ENCODE results near the gene FYB1.

- TF ChIP-seq MAZ (IDR thresholded peaks at IDR 0.05; ENCODE audit: borderline replicate concordance, low read depth, low read length) (no peak), CTCF (conservative IDR thresholded peaks at IDR 0.05; ENCODE audit: low read depth, low read length) (no peak), SMC3 (IDR thresholded peaks at IDR 0.05; ENCODE audit: low read depth, low read length) (no peak), MAFK (IDR thresholded peaks at IDR 0.05; ENCODE audit: low read depth, low read length) (no peak), RFX5 (IDR thresholded peaks at IDR 0.05; ENCODE audit: low read depth, low read length) (no peak), CHD1 (IDR thresholded peaks at IDR 0.05; ENCODE audit: low read depth, low read length) (no peak), POLR2A (IDR thresholded peaks at IDR 0.05; ENCODE audit: low read depth, low read length) (no peak), RAD21 (IDR thresholded peaks at IDR 0.05; ENCODE audit: low read length) (no peak), USF2 (IDR thresholded peaks at IDR 0.05; ENCODE audit: low read depth, low read length) (no peak), RCOR1 (IDR thresholded peaks at IDR 0.05; ENCODE audit: insufficient replicate concordance, low read length) (no peak), NFE2L2 (IDR thresholded peaks at IDR 0.05; ENCODE audit: low read depth, low read length) (no peak), BHLHE40 (IDR thresholded peaks at IDR 0.05; ENCODE audit: low read depth, low read length) (no peak), ELK1 (IDR thresholded peaks at IDR 0.05; ENCODE audit: borderline replicate concordance, low read depth, low read length) (no peak), MXI1 (IDR thresholded peaks at IDR 0.05; ENCODE audit: borderline replicate concordance, low read depth, low read length) (no peak)
Observed at GRCh38 chr5:39130716-39131115, 88.6 kb downstream of the FYB1 start.
